ENCODE results near the gene RWDD4.

The RWDD4 gene

GRCh38 chr4:183612329-183613250 lies 46.4 kb downstream of the RWDD4 start:
- no peak overlapping the region for H3K18ac ChIP-seq (ENCODE audit: low read depth in 1 of 2, low read length in 2 of 2)
- no peak overlapping the region for H4K8ac ChIP-seq (ENCODE audit: low read length)
- H4K91ac ChIP-seq (ENCODE audit: low read length): no peak overlapping the region
- no peaks in the 10 kb centered on the region for H3K79me1 ChIP-seq (replicated peaks; ENCODE audit: low read length, poor library complexity, severe bottlenecking)
- H2BK120ac ChIP-seq (ENCODE audit: low read depth, low read length): no peak overlapping the region
- no peak for DNase-seq
- no peak overlapping the region for H3K4ac ChIP-seq (ENCODE audit: low read depth in 1 of 2, low read length in 2 of 2)
- H3K27me3 ChIP-seq (ENCODE audit: control insufficient read depth in 1 of 2, insufficient read depth in 1 of 2, low read length in 2 of 2): peaks cover 0 to 10% of the 10 kb centered on the region in 2 experiments
- no peak overlapping the region for H2BK15ac ChIP-seq (ENCODE audit: low read depth, poor library complexity, severe bottlenecking)
- H3K9me3 ChIP-seq (ENCODE audit: control insufficient read depth, low read length): no peaks in the 10 kb centered on the region
- WGBS: 86% methylated on average over 19 of the region's 20 CpGs
- no peak overlapping the region for H3K27ac ChIP-seq (ENCODE audit: low read length, poor library complexity, severe bottlenecking)
- no peak overlapping the region for H3K23ac ChIP-seq (ENCODE audit: low read length in 2 of 2)
- H3K4me1 ChIP-seq (ENCODE audit: control insufficient read depth, insufficient read depth, low read depth, low read length): peaks cover 2% of the 10 kb centered on the region
- H2BK5ac ChIP-seq (ENCODE audit: low read depth, low read length, poor library complexity, severe bottlenecking): no peak overlapping the region
- no peak overlapping the region for H2BK12ac ChIP-seq (ENCODE audit: low read length in 2 of 2)
- no peak overlapping the region for H3K9ac ChIP-seq (ENCODE audit: low read length)
- H2AK5ac ChIP-seq (ENCODE audit: low read length, severe bottlenecking): no peak overlapping the region
- H2AFZ ChIP-seq (ENCODE audit: low read depth, low read length): no peak overlapping the region
- no peak overlapping the region for H3K4me2 ChIP-seq (ENCODE audit: low read length, poor library complexity, severe bottlenecking)
- H3K36me3 ChIP-seq (ENCODE audit: control insufficient read depth in 1 of 2, insufficient read depth in 2 of 2, low read depth in 1 of 2, low read length in 2 of 2): no peaks in the 10 kb centered on the region
- H3K14ac ChIP-seq (ENCODE audit: low read length in 2 of 2): peak overlapping the region in 1 of 2 experiments; percentile 23
- no peak overlapping the region for H3K4me3 ChIP-seq (ENCODE audit: insufficient read depth in 1 of 2, low read depth in 1 of 2, low read length in 2 of 2)

- no peak overlapping the region for H3K4ac ChIP-seq (ENCODE audit: low read depth in 1 of 2, low read length in 2 of 2)
- no peak overlapping the region for H3K23ac ChIP-seq (ENCODE audit: low read length in 2 of 2)
- H4K8ac ChIP-seq (ENCODE audit: low read length): no peak overlapping the region
- 91% methylated on average over 5 of the region's 15 CpGs for WGBS
- no peaks in the 10 kb centered on the region for H3K36me3 ChIP-seq (ENCODE audit: control insufficient read depth in 1 of 2, insufficient read depth in 2 of 2, low read depth in 1 of 2, low read length in 2 of 2)
- no peak overlapping the region for H3K18ac ChIP-seq (ENCODE audit: low read depth in 1 of 2, low read length in 2 of 2)
- no peak overlapping the region for H4K91ac ChIP-seq (ENCODE audit: low read length)
- no peak overlapping the region for H2BK120ac ChIP-seq (ENCODE audit: low read depth, low read length)
- H2AFZ ChIP-seq (ENCODE audit: low read depth, low read length): no peak overlapping the region
- no peak overlapping the region for H2AK5ac ChIP-seq (ENCODE audit: low read length, severe bottlenecking)
- peaks cover 0 to 13% of the 10 kb centered on the region in 2 experiments for H3K27me3 ChIP-seq (ENCODE audit: control insufficient read depth in 1 of 2, insufficient read depth in 1 of 2, low read length in 2 of 2)
- no peak overlapping the region for H3K27ac ChIP-seq (ENCODE audit: low read length, poor library complexity, severe bottlenecking)
- no peak for DNase-seq
- H3K4me2 ChIP-seq (ENCODE audit: low read length, poor library complexity, severe bottlenecking): no peak overlapping the region
- no peak overlapping the region for H2BK12ac ChIP-seq (ENCODE audit: low read length in 2 of 2)
- no peak overlapping the region for H3K14ac ChIP-seq (ENCODE audit: low read length in 2 of 2)
- H2BK5ac ChIP-seq (ENCODE audit: low read depth, low read length, poor library complexity, severe bottlenecking): no peak overlapping the region
- H2BK15ac ChIP-seq (ENCODE audit: low read depth, poor library complexity, severe bottlenecking): no peak overlapping the region
- peaks cover 2% of the 10 kb centered on the region for H3K4me1 ChIP-seq (ENCODE audit: control insufficient read depth, insufficient read depth, low read depth, low read length)
- no peak overlapping the region for H3K4me3 ChIP-seq (ENCODE audit: insufficient read depth in 1 of 2, low read depth in 1 of 2, low read length in 2 of 2)
- no peaks in the 10 kb centered on the region for H3K79me1 ChIP-seq (replicated peaks; ENCODE audit: low read length, poor library complexity, severe bottlenecking)
- no peaks in the 10 kb centered on the region for H3K9me3 ChIP-seq (ENCODE audit: control insufficient read depth, low read length)
- no peak overlapping the region for H3K9ac ChIP-seq (ENCODE audit: low read length)
Observed at GRCh38 chr4:183611210-183611830, 47.7 kb downstream of the RWDD4 start.

- no peak overlapping the region for H3K4me3 ChIP-seq (ENCODE audit: insufficient read depth in 1 of 2, low read depth in 1 of 2, low read length in 2 of 2)
- no peak overlapping the region for H2BK120ac ChIP-seq (ENCODE audit: low read depth, low read length)
- peaks cover 2% of the 10 kb centered on the region for H3K4me1 ChIP-seq (ENCODE audit: control insufficient read depth, insufficient read depth, low read depth, low read length)
- no peak overlapping the region for H4K8ac ChIP-seq (ENCODE audit: low read length)
- no peak overlapping the region for H3K14ac ChIP-seq (ENCODE audit: low read length in 2 of 2)
- no peak overlapping the region for H2AFZ ChIP-seq (ENCODE audit: low read depth, low read length)
- no peaks in the 10 kb centered on the region for H3K36me3 ChIP-seq (ENCODE audit: control insufficient read depth in 1 of 2, insufficient read depth in 2 of 2, low read depth in 1 of 2, low read length in 2 of 2)
- WGBS: 83% methylated on average over 7 of the region's 7 CpGs
- H3K79me1 ChIP-seq (replicated peaks; ENCODE audit: low read length, poor library complexity, severe bottlenecking): no peaks in the 10 kb centered on the region
- H2BK15ac ChIP-seq (ENCODE audit: low read depth, poor library complexity, severe bottlenecking): no peak overlapping the region
- no peak overlapping the region for H4K91ac ChIP-seq (ENCODE audit: low read length)
- H3K9ac ChIP-seq (ENCODE audit: low read length): no peak overlapping the region
- H2AK5ac ChIP-seq (ENCODE audit: low read length, severe bottlenecking): no peak overlapping the region
- no peak overlapping the region for H3K18ac ChIP-seq (ENCODE audit: low read depth in 1 of 2, low read length in 2 of 2)
- H3K4me2 ChIP-seq (ENCODE audit: low read length, poor library complexity, severe bottlenecking): no peak overlapping the region
- DNase-seq: no peak
- no peak overlapping the region for H3K4ac ChIP-seq (ENCODE audit: low read depth in 1 of 2, low read length in 2 of 2)
- no peak overlapping the region for H2BK12ac ChIP-seq (ENCODE audit: low read length in 2 of 2)
- no peak overlapping the region for H3K23ac ChIP-seq (ENCODE audit: low read length in 2 of 2)
- H2BK5ac ChIP-seq (ENCODE audit: low read depth, low read length, poor library complexity, severe bottlenecking): no peak overlapping the region
- H3K27me3 ChIP-seq (ENCODE audit: control insufficient read depth in 1 of 2, insufficient read depth in 1 of 2, low read length in 2 of 2): peaks cover 0 to 13% of the 10 kb centered on the region in 2 experiments
- H3K27ac ChIP-seq (ENCODE audit: low read length, poor library complexity, severe bottlenecking): no peak overlapping the region
- H3K9me3 ChIP-seq (ENCODE audit: control insufficient read depth, low read length): no peaks in the 10 kb centered on the region
Observed at GRCh38 chr4:183610613-183611012, 48.4 kb downstream of the RWDD4 start.

- H2BK12ac ChIP-seq (ENCODE audit: low read length in 2 of 2): no peak overlapping the region
Observed at GRCh38 chr4:183610033-183610432, 49.0 kb downstream of the RWDD4 start.

More at GRCh38 chr4:183610033-183610432, 49.0 kb downstream of the RWDD4 start:
- H2BK120ac ChIP-seq (ENCODE audit: low read depth, low read length): no peak overlapping the region
- 93% methylated on average over 2 of the region's 2 CpGs for WGBS
- H3K4me3 ChIP-seq (ENCODE audit: insufficient read depth in 1 of 2, low read depth in 1 of 2, low read length in 2 of 2): no peak overlapping the region
- no peak overlapping the region for H2BK5ac ChIP-seq (ENCODE audit: low read depth, low read length, poor library complexity, severe bottlenecking)
- H3K4me1 ChIP-seq (ENCODE audit: control insufficient read depth, insufficient read depth, low read depth, low read length): peaks cover 2% of the 10 kb centered on the region
- H3K4ac ChIP-seq (ENCODE audit: low read depth in 1 of 2, low read length in 2 of 2): no peak overlapping the region
- H2BK15ac ChIP-seq (ENCODE audit: low read depth, poor library complexity, severe bottlenecking): no peak overlapping the region
- no peak for DNase-seq
- peaks cover 0 to 13% of the 10 kb centered on the region in 2 experiments for H3K27me3 ChIP-seq (ENCODE audit: control insufficient read depth in 1 of 2, insufficient read depth in 1 of 2, low read length in 2 of 2)
- H3K14ac ChIP-seq (ENCODE audit: low read length in 2 of 2): no peak overlapping the region
- no peak overlapping the region for H4K91ac ChIP-seq (ENCODE audit: low read length)
- H2AFZ ChIP-seq (ENCODE audit: low read depth, low read length): no peak overlapping the region
- H3K18ac ChIP-seq (ENCODE audit: low read depth in 1 of 2, low read length in 2 of 2): no peak overlapping the region
- H3K36me3 ChIP-seq (ENCODE audit: control insufficient read depth in 1 of 2, insufficient read depth in 2 of 2, low read depth in 1 of 2, low read length in 2 of 2): no peaks in the 10 kb centered on the region
- no peaks in the 10 kb centered on the region for H3K9me3 ChIP-seq (ENCODE audit: control insufficient read depth, low read length)
- no peaks in the 10 kb centered on the region for H3K79me1 ChIP-seq (replicated peaks; ENCODE audit: low read length, poor library complexity, severe bottlenecking)
- no peak overlapping the region for H2AK5ac ChIP-seq (ENCODE audit: low read length, severe bottlenecking)
- H3K27ac ChIP-seq (ENCODE audit: low read length, poor library complexity, severe bottlenecking): no peak overlapping the region
- H3K23ac ChIP-seq (ENCODE audit: low read length in 2 of 2): no peak overlapping the region
- H3K9ac ChIP-seq (ENCODE audit: low read length): no peak overlapping the region
- H4K8ac ChIP-seq (ENCODE audit: low read length): peak overlapping the region; percentile 4
- no peak overlapping the region for H3K4me2 ChIP-seq (ENCODE audit: low read length, poor library complexity, severe bottlenecking)
